DMS153 (cell line): ENCODE results near the gene EIF3L.

Experiments used
- DNase-seq: peaks from one replicate; lab custom pipeline; 2025; lab: John Stamatoyannopoulos, UW

Gene EIF3L

DNA sequence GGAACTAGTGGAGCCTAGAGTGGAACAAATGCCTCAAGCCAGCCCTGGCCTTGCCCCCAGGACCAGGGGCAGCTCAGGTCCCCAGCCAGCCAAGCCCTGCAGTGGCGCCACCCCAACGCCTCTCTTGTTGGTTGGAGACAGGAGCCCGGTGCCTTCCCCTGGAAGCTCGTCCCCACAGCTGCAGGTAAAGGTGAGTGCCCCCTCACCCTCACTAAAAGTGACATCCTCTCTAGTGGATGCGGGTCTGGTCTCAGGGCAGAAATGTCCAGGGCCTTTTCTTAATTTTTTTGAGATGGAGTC, 78.4 kb downstream of the EIF3L start:
- no peak for DNase-seq

DNA sequence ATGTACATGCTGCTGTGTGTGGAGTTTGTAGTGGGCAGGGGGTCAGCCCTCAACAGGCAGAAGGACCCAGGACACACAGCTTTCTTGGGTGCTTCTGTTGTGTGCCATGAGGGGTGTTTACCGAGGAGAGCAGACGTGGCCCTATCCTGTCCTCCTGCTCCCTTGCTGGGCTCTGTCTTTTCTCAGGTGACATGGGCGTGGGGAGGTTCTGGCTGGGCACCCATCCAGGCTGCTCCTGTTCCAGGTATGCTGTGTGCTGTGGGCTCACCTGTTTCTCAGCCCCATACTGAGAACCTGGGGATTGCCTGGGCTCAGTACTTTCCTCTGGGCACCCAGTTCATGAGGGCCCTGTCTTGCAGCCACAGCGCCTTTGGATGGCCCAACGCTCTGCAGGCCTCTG, 80.2 kb downstream of the EIF3L start:
- DNase-seq: no peak

GRCh38 chr22:37930270-37930951, 81.2 kb downstream of the EIF3L start:
- no peak for DNase-seq

GRCh38 chr22:37930952-37931440, 81.8 kb downstream of the EIF3L start:
- DNase-seq: no peak

DNA sequence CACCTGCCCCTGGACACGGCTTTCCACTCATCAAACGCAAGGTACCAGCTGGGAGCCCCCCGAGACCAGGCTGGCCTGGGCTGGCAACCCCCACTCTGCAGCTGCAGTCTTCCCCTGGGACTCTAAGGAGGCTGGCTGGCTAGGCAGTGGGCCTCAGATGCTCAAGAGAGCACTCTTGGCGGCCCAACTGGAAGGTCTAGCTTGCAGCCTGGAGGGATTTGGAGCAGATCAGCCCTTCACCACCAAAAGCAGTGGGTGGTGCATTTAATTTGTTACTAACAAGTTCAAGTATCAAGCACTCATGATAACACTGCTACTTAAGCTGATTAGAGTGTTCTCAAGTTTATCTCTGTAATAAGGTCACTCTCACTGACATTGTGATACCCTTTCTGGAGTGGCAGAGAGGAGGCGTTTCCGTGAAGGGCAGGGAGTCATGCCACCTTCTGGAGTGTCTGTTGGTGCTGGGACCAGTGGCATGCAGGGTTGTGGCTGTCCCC, 82.7 kb downstream of the EIF3L start:
- no peak for DNase-seq

GRCh38 chr22:37932401-37932800, 83.2 kb downstream of the EIF3L start:
- DNase-seq: no peak

DNA sequence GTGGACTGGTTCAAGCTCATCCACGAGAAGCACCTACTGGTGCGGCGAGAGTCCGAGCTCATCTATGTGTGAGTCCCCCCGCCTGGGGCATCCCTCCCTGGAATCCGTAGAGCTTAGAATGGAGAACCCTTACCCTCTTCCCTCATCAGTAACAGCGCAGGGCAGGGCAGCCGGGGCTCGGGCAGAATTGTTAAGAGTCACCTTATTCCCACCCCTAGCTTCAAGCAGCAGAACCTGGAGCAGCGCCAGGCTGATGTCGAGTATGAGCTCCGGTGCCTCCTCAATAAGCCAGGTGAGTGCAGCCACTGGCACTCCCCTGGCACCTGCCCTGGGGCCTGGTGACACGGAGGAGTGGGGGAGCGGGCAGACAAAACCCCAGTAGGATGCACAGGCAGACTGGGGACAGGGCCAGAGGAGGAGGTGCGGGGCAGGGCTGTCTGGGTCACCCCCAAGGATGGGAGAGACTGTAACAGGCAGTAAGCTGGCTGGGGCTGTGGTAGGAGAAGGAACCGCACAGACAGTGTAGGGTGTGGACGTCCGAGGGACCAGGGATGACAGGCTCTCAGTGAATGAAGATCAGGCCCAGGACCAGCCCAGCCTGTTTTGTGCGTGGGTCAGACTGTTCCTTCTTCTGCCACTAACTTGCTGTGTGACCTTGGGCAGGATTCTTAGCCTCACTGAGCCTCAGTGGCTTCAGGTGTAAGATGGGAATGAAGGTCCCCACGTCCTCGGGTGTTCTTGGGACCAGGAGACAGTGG, 83.8 kb downstream of the EIF3L start:
- DNase-seq: no peak

GRCh38 chr22:37933711-37934376, 84.6 kb downstream of the EIF3L start:
- peak; percentile 49 for DNase-seq
